Measurements from ENCODE around the gene TNP2.

Gene TNP2

DNA sequence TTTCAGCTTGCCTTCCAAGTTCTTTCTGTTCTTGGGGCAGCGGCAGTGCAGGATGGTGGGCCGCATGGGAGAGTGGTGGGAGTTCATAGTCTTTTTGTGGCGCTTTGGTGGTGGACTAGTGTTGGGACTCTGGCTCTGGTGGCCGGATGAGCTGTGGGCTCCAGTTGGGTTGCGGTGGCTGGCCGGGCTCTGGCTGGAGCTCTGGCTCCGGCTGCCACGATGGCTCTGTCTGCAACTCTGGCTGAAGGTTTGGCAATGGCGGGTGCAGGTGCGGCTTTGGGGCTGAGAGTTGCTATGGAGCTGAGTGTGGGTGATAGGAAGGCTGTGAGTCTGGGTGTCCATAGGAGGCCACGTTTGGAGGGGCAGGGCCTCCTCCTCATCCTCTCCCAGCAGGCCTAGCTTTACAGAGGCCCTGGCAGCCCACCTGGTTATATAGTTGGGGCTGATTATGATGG lies at the start of gene TNP2:
TSS of gene TNP2 (minus strand) at position 405 of the 455 bp plus-strand sequence. CDS start at position 342, 63 bp downstream.
- Histone ChIP-seq H3K4me3 (no peak within 1 kb of the TSS), H3K9me3 (no peaks in the 10 kb centered on the region), H3K4me1 (peaks cover 15% of the 10 kb centered on the region), H3K4me2 (no peak within 1 kb of the TSS), H3K36me3 (no peaks in the 10 kb centered on the region), H3K27me3 (no peaks in the 10 kb centered on the region), H4K20me1 (no peaks in the 10 kb centered on the region), H3K9ac (no peak within 1 kb of the TSS), H3K27ac (no peak within 1 kb of the TSS)
- no peak for TF ChIP-seq Cebpa-rat (IDR thresholded peaks at IDR 0.05)

DNA sequence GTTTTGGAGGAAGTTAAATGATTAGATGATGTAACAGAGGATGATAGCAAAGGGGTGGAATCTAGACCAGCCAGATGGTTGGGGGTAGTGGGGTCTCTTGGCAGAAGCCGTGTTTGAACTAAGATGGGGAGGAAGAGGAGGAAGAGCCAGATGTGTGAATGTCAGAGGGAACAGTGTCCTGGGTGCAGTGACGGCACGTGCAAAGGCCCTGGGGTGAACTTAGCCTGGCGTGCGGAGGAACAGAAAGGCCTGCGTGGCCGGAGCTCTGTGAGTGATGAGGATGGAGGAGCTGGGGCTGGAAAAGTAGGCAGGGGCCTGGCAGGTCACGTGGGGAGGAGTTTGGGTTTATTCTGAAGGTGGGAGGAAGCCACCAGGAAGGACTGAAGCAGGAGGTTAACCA lies 49.7 kb upstream of the TNP2 start:
- no peaks in the 10 kb centered on the region for H3K27me3 ChIP-seq
- H3K9ac ChIP-seq: no peak overlapping the region
- no peak for TF ChIP-seq Cebpa-rat (IDR thresholded peaks at IDR 0.05)
- no peak overlapping the region for H3K4me2 ChIP-seq
- H3K4me3 ChIP-seq: no peak overlapping the region
- no peaks in the 10 kb centered on the region for H4K20me1 ChIP-seq
- H3K4me1 ChIP-seq: peaks cover 52% of the 10 kb centered on the region
- H3K9me3 ChIP-seq: no peaks in the 10 kb centered on the region
- H3K27ac ChIP-seq: no peak overlapping the region
- H3K36me3 ChIP-seq: no peaks in the 10 kb centered on the region

DNA sequence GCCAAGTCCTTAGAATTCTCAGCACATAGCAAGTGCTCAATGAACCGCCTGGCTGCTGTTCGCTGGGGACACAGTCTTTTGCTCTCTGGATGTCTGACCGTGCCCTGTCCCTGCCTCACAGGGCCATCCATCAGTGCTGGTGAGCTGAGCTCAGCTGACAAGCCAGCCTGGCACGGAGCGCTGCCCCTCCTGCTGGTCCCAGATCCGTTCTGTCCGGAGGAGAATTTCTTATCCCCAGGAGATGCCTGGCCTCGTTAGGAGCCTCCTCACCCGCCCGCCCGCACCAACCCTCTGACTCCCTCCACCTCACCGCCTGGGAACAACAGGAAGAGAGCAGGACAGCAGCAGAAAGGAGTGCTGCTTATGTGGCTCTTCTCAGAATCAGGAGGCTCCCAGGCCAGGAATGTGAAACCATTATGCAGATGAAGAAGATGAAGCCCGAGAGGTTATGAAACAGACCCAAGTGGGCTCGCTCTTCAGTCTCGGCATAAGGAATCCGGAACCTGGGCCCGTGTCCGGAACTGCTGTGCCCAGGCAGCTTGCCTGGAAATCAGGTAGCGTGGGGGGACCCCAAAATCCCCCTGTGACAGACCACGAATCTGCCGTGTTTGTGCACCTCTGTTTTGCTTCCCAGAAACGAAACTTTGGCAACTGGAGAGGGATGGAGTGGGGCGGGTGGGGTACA lies 47.3 kb upstream of the TNP2 start:
- Histone ChIP-seq H4K20me1 (no peaks in the 10 kb centered on the region), H3K36me3 (no peaks in the 10 kb centered on the region), H3K4me1 (peaks cover 60% of the 10 kb centered on the region), H3K4me2 (peak overlapping the region; percentile 82), H3K9me3 (no peaks in the 10 kb centered on the region), H3K4me3 (no peak overlapping the region), H3K9ac (0 out of 2 replicates have a peak overlapping the region, but pooled peaks have one; percentile 2), H3K27me3 (no peaks in the 10 kb centered on the region), H3K27ac (no peak overlapping the region)
- no peak for TF ChIP-seq Cebpa-rat (IDR thresholded peaks at IDR 0.05)

DNA sequence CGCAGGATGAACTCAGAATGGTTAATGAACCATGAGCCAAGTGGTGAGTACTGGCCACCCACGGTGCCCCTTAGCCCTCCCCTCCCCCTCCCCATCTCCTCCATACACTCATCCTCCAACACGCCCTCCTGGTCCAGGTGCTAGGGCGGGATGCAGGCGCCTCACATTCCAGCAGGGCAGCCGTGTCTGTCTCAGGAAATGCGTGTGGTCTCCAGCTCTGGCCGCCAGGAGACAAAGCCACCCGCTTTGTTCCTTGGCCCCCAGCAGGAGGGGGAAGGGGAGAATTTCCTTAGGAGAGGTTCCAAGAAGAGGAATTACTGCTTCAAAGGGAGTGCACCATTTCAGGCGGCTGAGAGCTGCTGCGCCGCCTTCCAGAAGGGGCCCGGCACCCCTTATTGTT lies 46.4 kb upstream of the TNP2 start:
- Histone ChIP-seq H3K9ac (no peak overlapping the region), H3K4me3 (no peak overlapping the region), H3K4me1 (peaks cover 69% of the 10 kb centered on the region), H3K9me3 (no peaks in the 10 kb centered on the region), H3K4me2 (peak overlapping the region; percentile 82), H3K36me3 (no peaks in the 10 kb centered on the region), H4K20me1 (no peaks in the 10 kb centered on the region), H3K27me3 (no peaks in the 10 kb centered on the region), H3K27ac (peak overlapping the region; percentile 60; the same call in 1 of the 2 replicates)
- TF ChIP-seq Cebpa-rat (IDR thresholded peaks at IDR 0.05): no peak

DNA sequence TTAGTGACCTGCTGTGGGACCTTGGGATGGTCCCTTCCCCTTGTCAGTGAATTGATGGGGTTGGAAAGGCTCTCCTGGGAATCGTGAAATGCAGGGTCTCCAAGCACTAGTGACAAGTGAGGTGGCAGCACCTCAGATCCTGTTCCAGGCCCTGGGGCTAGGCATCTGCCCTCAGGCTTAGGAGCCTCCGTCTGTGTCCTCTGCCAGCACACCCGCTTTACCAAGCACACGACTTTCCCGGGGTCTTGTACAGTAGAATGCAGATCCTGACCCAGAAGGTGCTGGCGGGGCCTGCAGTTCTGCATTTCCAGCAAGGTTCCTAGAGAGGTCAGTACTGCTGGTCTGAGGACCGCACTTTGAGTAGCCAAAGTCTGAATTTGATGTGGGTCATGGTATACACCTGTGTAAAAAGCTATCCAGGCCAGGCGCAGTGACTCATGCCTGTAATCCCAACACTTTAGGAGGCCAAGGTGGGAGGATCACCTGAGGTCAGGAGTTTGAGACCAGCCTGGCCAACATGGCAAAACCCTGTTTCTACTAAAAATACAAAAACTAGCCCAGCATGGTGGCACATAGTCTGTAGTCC lies 45.3 kb upstream of the TNP2 start:
- Histone ChIP-seq H3K4me1 (peaks cover 74% of the 10 kb centered on the region), H3K4me3 (no peak overlapping the region), H3K36me3 (no peaks in the 10 kb centered on the region), H4K20me1 (no peaks in the 10 kb centered on the region), H3K9me3 (no peaks in the 10 kb centered on the region), H3K27me3 (no peaks in the 10 kb centered on the region), H3K9ac (no peak overlapping the region; the same call in 1 of the 2 replicates), H3K27ac (peak overlapping the region; percentile 5; the same call in 1 of the 2 replicates), H3K4me2 (peak overlapping the region; percentile 82)
- TF ChIP-seq Cebpa-rat (IDR thresholded peaks at IDR 0.05): no peak

DNA sequence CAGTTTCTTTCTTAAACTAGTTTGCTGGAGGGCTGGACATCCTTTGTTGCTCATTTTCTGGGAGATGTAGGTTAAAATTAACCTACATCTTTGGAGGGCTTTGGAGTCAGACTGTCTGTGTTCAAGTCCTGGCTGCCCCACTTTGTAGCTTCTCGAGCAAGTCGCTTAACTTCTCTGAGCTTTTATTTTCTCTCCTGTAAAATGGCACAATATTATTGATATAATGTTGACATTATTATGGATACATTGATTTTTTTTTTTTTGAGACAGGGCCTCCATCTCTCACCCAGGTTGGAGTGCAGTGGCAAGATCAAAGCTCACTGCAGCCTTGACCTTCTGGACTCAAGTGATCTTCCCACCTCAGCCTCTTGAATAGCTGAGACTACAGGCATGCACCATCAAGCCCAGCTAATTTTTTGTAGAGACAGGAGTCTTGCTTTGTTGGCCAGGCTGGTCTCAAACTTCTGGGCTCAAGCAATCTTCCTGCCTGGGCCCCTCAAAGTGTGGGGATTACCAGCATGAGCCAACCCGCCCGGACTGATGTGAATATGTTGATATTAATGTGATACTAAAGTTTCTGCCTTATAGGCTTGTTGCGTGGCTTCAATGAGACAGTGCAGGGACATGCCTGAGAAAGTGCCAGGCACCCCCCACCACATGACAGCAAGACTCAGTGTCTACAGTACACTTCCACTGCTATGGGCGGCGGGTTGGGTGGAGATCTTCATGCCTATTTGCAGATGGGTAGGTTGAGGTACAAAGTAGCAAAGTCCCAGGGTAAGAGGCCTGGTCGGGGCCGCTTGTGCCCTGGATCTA lies 44.6 kb upstream of the TNP2 start:
- H3K27me3 ChIP-seq: no peaks in the 10 kb centered on the region
- H3K4me1 ChIP-seq: peaks cover 80% of the 10 kb centered on the region
- H3K9me3 ChIP-seq: no peaks in the 10 kb centered on the region
- TF ChIP-seq Cebpa-rat (IDR thresholded peaks at IDR 0.05): no peak
- H3K9ac ChIP-seq: no peak overlapping the region; the same call in 1 of the 2 replicates
- no peaks in the 10 kb centered on the region for H4K20me1 ChIP-seq
- peak overlapping the region; percentile 64 for H3K27ac ChIP-seq
- no peaks in the 10 kb centered on the region for H3K36me3 ChIP-seq
- H3K4me3 ChIP-seq: no peak overlapping the region
- peak overlapping the region; percentile 82 for H3K4me2 ChIP-seq

DNA sequence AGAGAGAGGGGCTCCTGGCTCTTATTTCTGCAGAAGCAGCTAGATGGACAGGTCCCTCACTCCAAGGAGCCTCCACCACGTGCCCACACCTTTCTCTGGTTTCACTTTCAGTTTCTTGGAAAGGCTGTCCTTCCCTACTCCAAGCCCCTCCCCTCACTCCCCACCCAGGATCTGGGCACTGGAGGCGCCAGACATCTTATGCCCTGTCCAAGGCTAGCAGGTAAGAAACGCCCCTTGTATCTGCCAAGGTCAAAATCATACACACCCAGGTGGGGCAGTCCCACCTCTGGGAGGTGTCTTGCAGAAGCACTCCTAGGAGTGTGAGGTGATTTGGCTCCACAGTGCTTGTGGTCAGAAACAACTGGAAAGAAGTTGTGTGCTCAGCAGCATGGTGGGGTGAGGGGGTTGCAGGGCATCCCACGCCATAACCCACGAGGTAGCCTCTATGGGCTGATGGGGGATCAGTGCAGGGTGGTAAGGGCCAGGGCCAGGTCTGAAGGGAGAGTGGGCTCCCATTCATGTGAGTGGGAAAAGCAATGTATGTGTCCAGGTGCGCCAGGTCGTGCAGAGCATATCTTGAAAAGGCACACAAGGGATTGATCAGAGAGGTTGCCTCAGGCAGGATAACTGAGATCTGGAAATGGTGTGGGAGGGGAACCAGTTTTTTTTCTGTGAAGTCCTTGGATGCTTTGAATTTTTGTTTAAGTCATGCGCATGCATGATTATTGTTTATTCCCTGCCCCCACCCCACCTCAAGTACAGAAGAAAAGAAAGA lies 43.8 kb upstream of the TNP2 start:
- Histone ChIP-seq H3K4me2 (peak overlapping the region; percentile 70), H4K20me1 (no peaks in the 10 kb centered on the region), H3K9me3 (peaks cover 7% of the 10 kb centered on the region), H3K27me3 (no peaks in the 10 kb centered on the region), H3K9ac (peak overlapping the region; percentile 4; the same call in 1 of the 2 replicates), H3K36me3 (no peaks in the 10 kb centered on the region), H3K27ac (peak overlapping the region; percentile 64), H3K4me3 (0 out of 2 replicates have a peak overlapping the region, but pooled peaks have one; percentile 5), H3K4me1 (peaks cover 88% of the 10 kb centered on the region)
- TF ChIP-seq Cebpa-rat (IDR thresholded peaks at IDR 0.05): no peak

DNA sequence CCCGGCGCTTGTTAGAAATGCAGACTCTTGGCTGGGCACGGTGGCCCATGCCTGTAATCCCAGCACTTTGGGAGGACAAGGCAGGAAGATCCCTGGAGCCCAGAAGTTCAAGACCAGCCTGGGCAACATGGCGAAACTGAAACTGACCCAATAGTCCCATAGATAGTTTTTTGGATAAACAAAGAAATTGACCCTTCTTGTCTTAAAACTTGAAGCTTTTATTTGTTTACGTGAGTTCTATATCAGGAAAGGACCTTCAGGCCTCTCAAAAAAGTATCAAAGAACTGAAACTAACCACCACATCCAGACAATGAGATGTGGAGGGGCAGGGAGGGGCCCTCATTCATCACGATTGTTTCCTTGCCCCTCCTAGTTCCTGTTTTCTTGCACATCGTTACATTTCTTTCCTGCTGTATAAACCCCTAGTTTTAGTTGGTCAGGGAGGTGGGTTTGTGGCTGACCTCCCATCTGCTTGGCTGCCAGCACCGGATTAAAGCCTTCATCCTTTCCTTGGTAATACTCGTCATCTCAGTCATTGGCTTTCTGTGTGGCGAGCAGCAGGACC lies 42.0 kb upstream of the TNP2 start:
- peak overlapping the region; percentile 68 for H3K4me2 ChIP-seq
- H4K20me1 ChIP-seq: no peaks in the 10 kb centered on the region
- no peaks in the 10 kb centered on the region for H3K36me3 ChIP-seq
- H3K27ac ChIP-seq: peak overlapping the region; percentile 90
- 0 out of 2 replicates have a peak overlapping the region, but pooled peaks have one; percentile 0 for H3K4me3 ChIP-seq
- H3K27me3 ChIP-seq: no peaks in the 10 kb centered on the region
- H3K4me1 ChIP-seq: peaks cover 85% of the 10 kb centered on the region
- peaks cover 25% of the 10 kb centered on the region for H3K9me3 ChIP-seq
- H3K9ac ChIP-seq: peak overlapping the region; percentile 55; the same call in 1 of the 2 replicates
- TF ChIP-seq Cebpa-rat (IDR thresholded peaks at IDR 0.05): no peak

DNA sequence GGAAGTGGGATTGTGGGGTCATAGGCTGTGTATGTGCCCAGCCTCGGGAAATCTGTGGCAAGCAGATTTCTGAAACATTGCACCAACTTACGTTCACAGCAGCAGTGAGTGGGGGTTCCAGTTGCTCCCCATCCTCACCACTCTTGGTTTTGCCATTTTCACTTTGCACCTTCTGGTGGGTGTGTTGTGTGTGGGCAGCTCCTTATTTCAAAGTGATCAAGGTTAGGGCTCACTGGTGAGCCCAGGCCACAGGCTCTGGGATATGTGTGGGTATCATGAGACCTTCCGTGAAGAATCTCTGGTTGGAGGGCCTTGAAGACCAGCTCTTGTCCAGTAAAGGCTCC lies 41.5 kb upstream of the TNP2 start:
- peak overlapping the region; percentile 90 for H3K27ac ChIP-seq
- H3K27me3 ChIP-seq: no peaks in the 10 kb centered on the region
- H3K9ac ChIP-seq: peak overlapping the region; percentile 55; the same call in 1 of the 2 replicates
- TF ChIP-seq Cebpa-rat (IDR thresholded peaks at IDR 0.05): no peak
- peaks cover 29% of the 10 kb centered on the region for H3K9me3 ChIP-seq
- H3K4me3 ChIP-seq: 0 out of 2 replicates have a peak overlapping the region, but pooled peaks have one; percentile 0
- H4K20me1 ChIP-seq: no peaks in the 10 kb centered on the region
- no peaks in the 10 kb centered on the region for H3K36me3 ChIP-seq
- peaks cover 80% of the 10 kb centered on the region for H3K4me1 ChIP-seq
- H3K4me2 ChIP-seq: peak overlapping the region; percentile 68

Data from BLaER1 (cell line).